Stimulated activated CD8-positive, alpha-beta memory T cell treated with anti-CD3 and anti-CD28 coated beads, Interleukin-7, amount 100 ng/mL, for 48 hours (primary cell): ENCODE results near the gene KRT5.
"Not testable (repeated sequence)": the region's sequence is repeated elsewhere in the genome, so short reads cannot be mapped to it uniquely, and the experiment has no call there.

Source experiments
- DNase-seq, 2 donors: peaks; one replicate each; pipeline ENCODE4 v3.0.0-alpha.2; 2020; ENCODE audit warnings: low read depth in 1 of 2; ENCODE audit errors: extremely low read depth in 1 of 2

KRT5 gene

DNA sequence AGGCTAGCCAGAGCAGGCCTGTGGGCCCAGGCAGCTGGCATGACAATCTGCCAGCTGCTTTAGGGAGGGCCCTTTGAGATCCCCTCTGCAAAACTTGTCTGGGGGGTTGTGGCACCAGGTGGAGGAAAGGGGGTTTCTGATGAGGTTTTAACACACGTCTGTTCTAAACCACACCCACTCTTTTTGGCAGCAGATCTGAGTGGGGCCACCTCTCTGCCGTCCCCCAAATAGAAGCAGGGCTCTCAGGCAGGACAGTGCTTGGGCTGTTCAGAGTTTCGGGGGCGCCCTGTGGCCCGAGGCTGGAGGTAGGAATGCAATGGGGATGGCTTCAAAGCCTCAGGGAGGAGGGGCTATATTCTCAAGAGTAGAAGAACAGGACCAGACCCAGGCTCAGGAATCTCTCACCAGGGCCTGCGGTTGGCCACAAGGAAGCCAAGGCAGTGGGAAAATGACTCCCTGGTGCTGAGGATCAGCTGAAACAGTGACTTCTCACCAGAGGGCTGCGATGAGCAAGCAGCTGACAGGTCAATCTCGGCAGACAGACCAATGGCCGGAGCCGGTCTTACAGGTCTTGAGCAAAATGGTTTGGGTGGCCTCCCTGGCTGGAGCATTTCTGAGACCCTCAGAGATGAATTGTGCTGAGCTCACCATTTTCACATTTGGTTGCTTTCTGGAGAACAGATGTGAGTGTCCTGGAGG, 1.5 kb upstream of the KRT5 start:
- DNase-seq, result no peak

GRCh38 chr12:52521175-52521567, 977 bp upstream of the KRT5 start:
- no peak for DNase-seq

DNA sequence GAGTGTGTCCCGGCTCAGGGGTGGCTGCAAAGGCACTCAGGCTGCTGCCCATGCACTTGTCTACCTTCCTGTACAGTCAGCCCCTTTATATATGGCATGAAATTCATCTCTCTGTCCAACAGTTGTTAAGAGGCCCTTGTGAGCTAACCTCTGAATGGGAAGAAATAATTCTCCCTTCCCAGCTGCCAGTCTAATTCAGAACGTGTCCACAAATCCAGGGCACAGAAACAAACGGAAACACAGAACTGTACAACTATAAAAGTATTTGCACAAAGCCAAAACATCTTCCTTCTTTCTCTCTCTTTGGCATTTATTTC, 849 bp downstream of the KRT5 start:
- DNase-seq, result no peak

DNA sequence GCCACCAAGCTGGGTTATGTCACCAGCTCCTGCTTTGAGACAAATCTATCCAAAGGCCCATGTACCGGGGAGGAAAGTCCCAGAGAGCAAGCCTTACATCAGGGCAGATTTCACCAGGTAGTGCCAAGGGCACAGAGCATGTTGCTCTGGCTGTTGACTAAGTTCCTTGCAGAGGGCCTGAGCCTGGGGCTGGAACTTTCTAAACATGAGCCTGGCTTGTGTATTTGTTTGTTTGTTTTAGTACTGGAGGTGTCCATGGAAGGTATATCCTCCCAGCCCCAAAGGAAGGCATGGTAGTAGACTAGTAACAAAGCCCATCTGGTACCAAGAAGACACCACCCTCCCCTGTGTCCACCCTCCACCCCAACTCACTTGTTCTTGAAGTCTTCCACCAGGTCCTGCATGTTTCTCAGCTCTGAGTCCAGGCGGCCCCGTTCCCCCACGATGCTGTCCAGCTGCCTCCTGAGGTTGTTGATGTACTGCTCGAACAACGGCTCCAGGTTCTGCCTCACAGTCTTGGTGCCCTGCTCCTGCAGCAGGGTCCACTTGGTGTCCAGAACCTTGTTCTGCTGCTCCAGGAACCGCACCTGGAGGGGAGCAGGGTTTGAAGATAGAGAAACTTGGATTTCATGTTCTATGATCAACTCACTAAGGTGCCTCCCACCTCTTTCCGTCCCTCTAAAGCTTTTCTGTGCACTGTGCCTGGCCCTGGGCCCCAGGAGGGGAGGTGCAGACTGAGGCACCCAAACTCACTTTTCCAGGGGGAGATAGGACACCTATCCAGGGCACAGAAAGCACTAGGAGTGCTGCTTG, 1.4 kb downstream of the KRT5 start:
- no peak for DNase-seq

DNA sequence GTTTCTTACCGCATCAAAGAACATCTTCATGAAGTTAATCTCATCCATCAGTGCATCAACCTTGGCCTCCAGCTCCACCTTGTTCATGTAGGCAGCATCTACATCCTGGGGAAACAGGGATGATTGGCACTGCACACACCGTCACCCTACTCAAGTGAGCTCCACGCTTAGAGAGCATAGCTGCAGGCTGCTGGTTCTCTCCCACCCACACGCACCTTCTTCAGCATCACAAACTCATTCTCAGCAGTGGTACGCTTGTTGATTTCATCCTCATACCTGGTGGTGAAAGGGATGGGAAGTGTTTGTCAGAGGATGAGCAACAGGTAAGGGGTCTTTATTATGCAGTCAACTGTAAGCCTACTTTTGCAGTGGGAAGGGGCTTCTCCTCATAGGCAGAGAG, 2.3 kb downstream of the KRT5 start:
- no peak for DNase-seq

GRCh38 chr12:52517005-52517835, 3.0 kb downstream of the KRT5 start:
- DNase-seq, result no peak

GRCh38 chr12:52515927-52516831, 4.0 kb downstream of the KRT5 start:
- DNase-seq, result no peak

GRCh38 chr12:52515319-52515646, 4.9 kb downstream of the KRT5 start:
- DNase-seq, result no peak

DNA sequence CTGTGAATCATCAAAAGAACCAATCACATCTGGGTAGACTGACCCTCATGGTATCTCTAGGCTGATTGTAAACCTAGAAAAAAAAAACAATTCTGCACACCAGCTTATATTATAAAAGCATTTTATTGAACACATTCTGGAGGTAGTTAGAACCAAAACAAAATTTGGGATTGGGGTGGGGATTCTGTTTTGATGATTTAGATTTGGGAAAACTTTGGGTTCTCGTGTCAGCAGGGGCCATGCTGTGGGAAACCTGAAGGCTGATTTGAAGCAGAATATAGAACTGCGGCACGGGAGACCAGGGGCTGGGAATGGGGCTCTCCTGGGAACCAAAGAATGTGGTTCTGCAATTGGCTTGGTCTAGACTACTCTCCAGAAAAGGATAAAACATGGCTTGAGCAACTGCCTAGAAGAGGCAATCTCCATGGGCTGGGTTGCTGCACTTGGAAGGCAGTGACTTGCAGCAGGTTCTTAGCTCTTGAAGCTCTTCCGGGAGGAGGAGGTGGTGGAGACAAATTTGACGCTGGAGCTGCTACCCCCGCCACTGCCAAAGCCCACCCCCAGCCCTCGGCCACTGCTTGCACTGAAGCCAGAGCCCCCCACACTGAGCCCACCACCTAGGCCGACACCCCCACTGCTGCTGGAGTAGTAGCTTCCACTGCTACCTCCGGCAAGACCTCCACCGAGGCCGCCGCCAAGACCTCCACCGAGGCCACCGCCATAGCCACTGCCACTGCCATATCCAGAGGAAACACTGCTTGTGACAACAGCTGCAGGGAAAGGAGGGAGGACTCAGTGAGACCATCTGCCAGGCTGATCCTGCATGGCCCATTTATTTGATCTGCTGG, 5.5 kb downstream of the KRT5 start:
- DNase-seq, result no peak

DNA sequence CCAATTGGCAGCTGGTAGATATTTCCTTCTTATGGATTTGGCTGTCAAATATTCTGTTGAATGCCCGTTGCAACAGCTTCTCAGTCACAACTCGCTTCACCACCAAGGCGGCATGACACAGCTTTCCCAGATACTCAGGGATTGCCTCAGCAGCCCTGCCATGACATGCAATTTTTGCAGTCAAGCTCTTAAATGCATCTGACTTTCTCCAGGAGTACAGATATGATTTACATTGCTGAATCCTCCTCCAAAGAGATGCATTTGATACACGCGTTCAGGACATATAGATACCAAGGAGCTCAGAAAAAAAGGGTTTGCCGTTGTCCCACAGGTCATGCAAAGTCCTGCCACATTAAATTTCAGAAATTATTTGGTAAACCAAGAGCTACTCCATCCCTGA, 6.5 kb downstream of the KRT5 start:
- no peak for DNase-seq

DNA sequence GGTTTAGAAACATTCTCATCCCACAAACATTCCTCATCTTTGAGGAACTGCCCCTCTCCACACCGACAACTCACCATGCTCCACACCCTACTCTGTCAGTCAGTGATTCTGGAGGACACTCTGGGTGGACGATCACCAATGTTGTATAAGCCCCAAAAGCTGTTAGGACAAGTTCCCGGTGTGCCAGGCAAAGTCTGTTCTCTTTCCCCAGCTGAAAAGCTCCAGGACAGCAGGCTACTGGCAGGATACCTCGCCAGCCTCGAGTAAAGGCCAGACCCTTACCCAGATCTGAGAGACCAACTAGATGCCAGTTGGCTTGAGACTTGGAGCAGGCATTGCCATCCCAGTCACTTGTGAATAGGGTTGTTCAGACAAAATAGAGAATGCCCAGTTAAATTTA, 12.0 kb downstream of the KRT5 start:
- DNase-seq, result no peak

DNA sequence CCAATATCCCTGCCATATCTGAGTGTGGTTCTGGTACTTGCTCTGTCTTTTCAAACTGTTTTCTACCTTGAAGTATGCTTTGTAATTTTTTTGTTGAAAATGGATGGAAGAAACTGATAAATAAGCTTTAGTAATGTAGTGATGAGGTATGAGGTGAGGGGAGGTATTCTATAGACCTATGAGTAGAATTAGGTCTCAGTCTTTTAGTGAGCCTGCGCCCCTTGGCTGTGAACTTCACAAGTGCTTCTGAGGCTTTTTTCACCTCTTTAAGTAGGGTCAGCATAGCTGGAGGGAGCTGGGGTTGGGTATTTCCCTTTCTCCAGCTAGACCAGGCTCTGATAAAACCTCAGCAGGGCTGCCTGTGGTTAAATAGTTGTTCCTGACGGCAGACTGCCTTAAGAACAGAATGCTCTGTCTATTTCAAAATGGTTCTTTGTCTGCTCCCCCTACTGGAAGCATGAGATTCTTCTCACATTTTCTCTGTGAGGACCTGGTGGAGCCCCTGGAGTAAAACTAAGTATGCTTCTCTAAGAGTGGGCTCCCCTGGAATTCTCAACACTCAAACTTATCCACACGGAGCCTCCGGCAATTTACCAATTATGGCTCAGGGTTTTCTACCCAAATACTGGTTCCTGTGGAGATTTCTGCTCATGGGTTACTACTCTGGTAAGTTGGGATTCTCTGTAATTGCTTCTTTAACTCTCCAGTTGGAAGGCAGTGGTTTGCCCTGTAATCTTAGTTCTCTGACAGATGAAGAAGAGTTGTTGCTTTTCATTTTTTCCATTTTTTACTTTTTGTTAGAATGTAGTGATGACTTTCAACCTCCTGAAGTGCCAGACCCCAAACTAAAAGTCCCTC, 13.1 kb downstream of the KRT5 start:
- no peak for DNase-seq

- no peak for DNase-seq
These were observed 17.3 kb downstream of the KRT5 start for GRCh38 chr12:52502877-52503276.

- DNase-seq, result no peak
These were observed 18.7 kb downstream of the KRT5 start for GRCh38 chr12:52501490-52501889.

GRCh38 chr12:52500574-52500973, 19.6 kb downstream of the KRT5 start:
- DNase-seq, result not testable (repeated sequence)

GRCh38 chr12:52499806-52500560, 20.2 kb downstream of the KRT5 start:
- no peak for DNase-seq

DNA sequence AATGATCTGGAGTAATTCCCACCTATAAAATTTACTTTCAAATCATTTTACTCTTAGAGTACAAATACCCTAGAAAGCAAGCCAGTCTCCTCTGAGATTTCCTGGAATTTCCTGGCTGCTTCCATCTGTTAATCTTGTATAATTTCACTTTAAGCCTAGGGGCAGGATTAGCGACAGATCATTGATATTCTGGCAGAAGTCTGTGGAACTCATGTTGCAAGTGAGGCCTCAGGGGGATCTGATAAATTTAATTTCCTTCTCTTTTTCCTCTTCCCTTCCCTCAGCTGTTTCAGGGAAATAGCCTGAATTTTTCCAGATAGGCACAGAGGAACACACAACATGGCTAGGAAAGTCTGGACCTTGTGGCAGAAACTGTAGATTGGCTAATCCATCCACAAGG, 21.2 kb downstream of the KRT5 start:
- DNase-seq, result no peak

DNA sequence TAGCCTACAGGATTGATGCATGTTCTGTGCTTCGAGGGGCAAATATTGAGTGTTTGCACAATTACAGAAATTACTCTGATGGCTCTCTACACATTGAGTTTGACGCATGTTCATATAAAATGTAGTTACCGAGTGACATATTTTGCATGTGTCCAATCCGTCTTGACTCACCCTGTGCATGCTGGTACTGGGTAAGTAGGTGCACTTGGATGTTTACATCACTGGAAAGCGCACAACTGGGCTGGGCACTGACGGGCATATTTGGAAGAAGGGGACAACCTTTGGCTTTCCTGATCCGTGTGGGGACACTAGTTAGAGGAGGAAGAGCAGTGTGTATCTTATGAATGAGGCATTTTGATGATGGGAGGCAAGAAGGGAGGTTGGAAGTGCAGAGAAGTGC, 22.2 kb downstream of the KRT5 start:
- DNase-seq, result no peak
